Astrocyte (in vitro differentiated cells and primary cell): Measurements from ENCODE around the gene SEH1L.

Experiments used
- EZH2 ChIP-seq: IDR thresholded peaks from 2 replicates; pipeline ENCODE4 v1.6.1; 2012; ENCODE audit warnings: mild to moderate bottlenecking, low read length, inconsistent platforms; ENCODE audit not compliant: insufficient read depth
- TF ChIP-seq, protein P1 (sequence below): IDR thresholded peaks from 2 replicates; pipeline ENCODE4 v1.5.1; 2011; ENCODE audit warnings: low read depth, mild to moderate bottlenecking, inconsistent platforms, low read length, moderate library complexity; ENCODE audit not compliant: insufficient read depth

DNA sequence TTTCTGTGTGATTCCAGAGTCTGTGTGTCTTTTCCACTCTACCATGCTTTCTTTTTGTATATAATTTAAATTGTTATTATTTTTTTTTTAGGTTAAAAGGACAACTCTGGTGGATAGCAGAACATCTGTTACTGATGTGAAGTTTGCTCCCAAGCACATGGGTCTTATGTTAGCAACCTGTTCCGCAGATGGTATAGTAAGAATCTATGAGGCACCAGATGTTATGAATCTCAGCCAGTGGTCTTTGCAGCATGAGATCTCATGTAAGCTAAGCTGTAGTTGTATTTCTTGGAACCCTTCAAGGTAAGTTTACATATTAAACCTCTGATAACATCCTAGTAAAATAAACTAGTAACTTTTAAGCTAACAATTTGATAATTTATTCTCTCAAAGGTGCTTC is 15.3 kb downstream of the SEH1L start:
- TF ChIP-seq EZH2: no peak
- TF ChIP-seq, protein P1, sequence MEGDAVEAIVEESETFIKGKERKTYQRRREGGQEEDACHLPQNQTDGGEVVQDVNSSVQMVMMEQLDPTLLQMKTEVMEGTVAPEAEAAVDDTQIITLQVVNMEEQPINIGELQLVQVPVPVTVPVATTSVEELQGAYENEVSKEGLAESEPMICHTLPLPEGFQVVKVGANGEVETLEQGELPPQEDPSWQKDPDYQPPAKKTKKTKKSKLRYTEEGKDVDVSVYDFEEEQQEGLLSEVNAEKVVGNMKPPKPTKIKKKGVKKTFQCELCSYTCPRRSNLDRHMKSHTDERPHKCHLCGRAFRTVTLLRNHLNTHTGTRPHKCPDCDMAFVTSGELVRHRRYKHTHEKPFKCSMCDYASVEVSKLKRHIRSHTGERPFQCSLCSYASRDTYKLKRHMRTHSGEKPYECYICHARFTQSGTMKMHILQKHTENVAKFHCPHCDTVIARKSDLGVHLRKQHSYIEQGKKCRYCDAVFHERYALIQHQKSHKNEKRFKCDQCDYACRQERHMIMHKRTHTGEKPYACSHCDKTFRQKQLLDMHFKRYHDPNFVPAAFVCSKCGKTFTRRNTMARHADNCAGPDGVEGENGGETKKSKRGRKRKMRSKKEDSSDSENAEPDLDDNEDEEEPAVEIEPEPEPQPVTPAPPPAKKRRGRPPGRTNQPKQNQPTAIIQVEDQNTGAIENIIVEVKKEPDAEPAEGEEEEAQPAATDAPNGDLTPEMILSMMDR: no peak
